SKM-1 treated with dmso at 0.1 percent for 144 hours (cell line): ENCODE data around the gene CPNE6.

Experiments
- DNase-seq: peaks from one replicate; lab custom pipeline; 2025; ENCODE audit not compliant: unreplicated experiment; lab: John Stamatoyannopoulos, UW

The CPNE6 gene

DNA sequence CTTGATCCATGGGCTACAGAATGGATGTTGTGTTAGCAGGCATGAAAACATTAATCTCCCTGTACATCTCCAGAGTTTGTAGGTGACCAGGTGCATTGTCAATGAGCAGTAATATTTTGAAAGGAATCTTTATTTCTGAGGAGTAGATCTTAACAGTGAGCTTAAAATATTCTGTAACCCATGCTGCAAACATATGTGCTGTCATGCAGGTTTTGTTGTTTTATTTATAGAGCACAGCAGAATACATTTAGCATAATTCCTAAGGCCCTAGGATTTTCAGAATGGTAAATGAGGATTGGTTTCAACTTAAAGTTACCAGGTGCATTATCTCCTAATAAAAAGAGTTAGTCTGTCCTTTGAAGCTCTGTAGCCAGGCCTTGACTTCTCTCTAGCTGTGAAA lies 55.6 kb downstream of the CPNE6 start:
- no peak for DNase-seq

DNA sequence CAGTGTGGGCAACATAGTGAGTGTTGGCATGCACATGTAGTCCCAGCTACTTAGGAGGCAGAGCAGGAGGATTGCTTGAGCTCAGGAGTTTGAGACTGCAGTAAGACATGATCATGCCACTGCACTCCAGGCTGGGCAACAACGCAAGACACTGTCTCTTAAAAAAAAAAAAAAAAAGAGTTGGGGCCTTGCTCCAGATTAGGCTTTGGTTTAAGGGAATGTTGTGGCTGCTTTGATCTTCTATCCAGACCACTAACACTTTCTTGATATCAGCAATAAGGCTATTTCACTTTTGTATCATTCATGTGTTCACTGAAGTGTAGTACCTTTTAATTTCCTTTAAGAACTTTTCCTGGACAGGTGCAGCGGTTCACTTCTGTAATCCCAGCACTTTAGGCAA lies 56.3 kb downstream of the CPNE6 start:
- DNase-seq = no peak
